NCI-H2171 (cell line): Measurements from ENCODE around the gene BCL11B.

Experiments used
- DNase-seq: peaks from one replicate; lab custom pipeline; 2025; lab: John Stamatoyannopoulos, UW

The BCL11B gene

DNA sequence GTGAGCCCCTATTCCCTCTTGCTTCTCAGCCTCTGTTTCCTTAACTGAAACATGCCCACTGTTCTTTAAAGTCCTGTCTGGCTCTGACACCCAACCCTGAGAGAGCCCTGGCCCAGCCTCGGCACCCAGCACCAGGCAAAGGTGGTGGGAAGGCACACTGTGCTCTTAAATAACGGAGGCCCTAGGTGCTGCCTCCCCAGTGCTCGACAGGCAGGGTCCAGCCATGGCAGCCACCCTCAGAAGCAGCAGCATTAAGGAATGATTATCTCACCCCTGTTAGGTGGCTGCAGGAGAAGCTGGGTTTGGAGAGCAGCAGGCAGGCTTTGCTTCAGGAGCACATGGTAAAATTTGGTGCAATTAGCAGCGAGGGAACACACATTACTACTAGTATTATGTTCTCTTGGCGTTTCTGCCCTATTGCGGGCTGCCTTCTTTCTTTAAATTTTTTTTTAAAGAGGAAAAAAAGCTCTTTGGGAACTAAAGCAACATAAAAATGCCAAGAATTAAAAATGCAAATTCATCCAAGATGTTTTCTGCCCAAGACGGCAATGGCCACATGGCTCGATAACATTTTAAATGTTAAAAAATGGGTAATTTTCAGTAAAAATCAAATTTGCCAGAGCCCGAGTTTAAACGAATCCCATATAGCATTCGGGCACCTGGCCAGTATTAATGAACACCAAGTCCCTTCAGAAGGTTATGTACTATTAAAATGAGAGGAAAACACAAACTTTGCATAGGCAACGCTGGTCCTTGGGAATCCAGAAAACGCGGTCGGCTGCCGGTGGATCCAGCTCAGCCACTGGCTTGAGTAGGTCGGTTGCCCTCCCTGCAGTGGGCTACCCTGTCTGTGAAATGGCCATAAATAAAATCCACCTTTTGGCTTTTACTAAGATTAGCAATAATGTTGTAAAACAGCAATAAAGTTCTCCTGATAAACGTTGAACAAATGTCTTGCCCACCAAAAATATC lies 152.2 kb downstream of the BCL11B start:
- peak; percentile 24 for DNase-seq
